Measurements from ENCODE around the gene PPARG. TPM values are rescaled to one million over a fixed set of nuclear protein-coding genes. Genes with fewer than 3 reads are reported as not detected.

PPARG gene
- total RNA-seq, 1 donor from 2014 or later, result 28.5 TPM

- Histone ChIP-seq H3K36me3 (no peaks in the 10 kb centered on the region), H3K27me3 (no peaks in the 10 kb centered on the region), H3K27ac (no peak overlapping the region), H3K4me3 (no peak overlapping the region), H3K9me3 (no peaks in the 10 kb centered on the region), H3K4me1 (peaks cover 7% of the 10 kb centered on the region)
- TF ChIP-seq POLR2AphosphoS5 (IDR thresholded peaks at IDR 0.05; ENCODE audit: insufficient read depth in 1 of 2, low read depth in 1 of 2), result no peak
- no peak for TF ChIP-seq CTCF (IDR thresholded peaks at IDR 0.05)
- TF ChIP-seq POLR2A (IDR thresholded peaks at IDR 0.05), result no peak
- DNase-seq (ENCODE audit: extremely low spot score in 2 of 2), result no peak
- intact Hi-C loops (cut with DNase I), result no loop called here
Measured at GRCh38 chr3:12342151-12342550, 53.3 kb downstream of the PPARG start.

- intact Hi-C loops (cut with DNase I), result no loop called here
- TF ChIP-seq POLR2A (IDR thresholded peaks at IDR 0.05) (no peak), CTCF (IDR thresholded peaks at IDR 0.05) (no peak), POLR2AphosphoS5 (IDR thresholded peaks at IDR 0.05; ENCODE audit: insufficient read depth in 1 of 2, low read depth in 1 of 2) (no peak)
- Histone ChIP-seq H3K36me3 (no peaks in the 10 kb centered on the region), H3K9me3 (no peaks in the 10 kb centered on the region), H3K4me3 (no peak overlapping the region), H3K27ac (no peak overlapping the region), H3K27me3 (no peaks in the 10 kb centered on the region), H3K4me1 (peaks cover 7% of the 10 kb centered on the region)
- DNase-seq (ENCODE audit: extremely low spot score in 2 of 2), result no peak
Measured at GRCh38 chr3:12343047-12343501, 54.2 kb downstream of the PPARG start.

GRCh38 chr3:12345141-12345561, 56.3 kb downstream of the PPARG start:
- H3K9me3 ChIP-seq, result no peaks in the 10 kb centered on the region
- peaks cover 13% of the 10 kb centered on the region for H3K4me1 ChIP-seq
- no peak overlapping the region for H3K27ac ChIP-seq
- TF ChIP-seq POLR2AphosphoS5 (IDR thresholded peaks at IDR 0.05; ENCODE audit: insufficient read depth in 1 of 2, low read depth in 1 of 2) (no peak), CTCF (IDR thresholded peaks at IDR 0.05) (no peak), POLR2A (IDR thresholded peaks at IDR 0.05) (no peak)
- no peaks in the 10 kb centered on the region for H3K36me3 ChIP-seq
- no peak for DNase-seq (ENCODE audit: extremely low spot score in 2 of 2)
- intact Hi-C loops (cut with DNase I), result no loop called here
- H3K4me3 ChIP-seq, result no peak overlapping the region
- no peaks in the 10 kb centered on the region for H3K27me3 ChIP-seq

GRCh38 chr3:12345584-12346494, 57.0 kb downstream of the PPARG start:
- TF ChIP-seq POLR2A (IDR thresholded peaks at IDR 0.05), result no peak
- TF ChIP-seq POLR2AphosphoS5 (IDR thresholded peaks at IDR 0.05; ENCODE audit: insufficient read depth in 1 of 2, low read depth in 1 of 2), result no peak
- no peak for TF ChIP-seq CTCF (IDR thresholded peaks at IDR 0.05)
- H3K4me3 ChIP-seq, result no peak overlapping the region
- intact Hi-C loops (cut with DNase I), result no loop called here
- H3K36me3 ChIP-seq, result no peaks in the 10 kb centered on the region
- no peak overlapping the region for H3K27ac ChIP-seq
- H3K27me3 ChIP-seq, result no peaks in the 10 kb centered on the region
- no peaks in the 10 kb centered on the region for H3K9me3 ChIP-seq
- DNase-seq (ENCODE audit: extremely low spot score in 2 of 2), result no peak
- H3K4me1 ChIP-seq, result peaks cover 19% of the 10 kb centered on the region

GRCh38 chr3:12347301-12347700, 58.4 kb downstream of the PPARG start:
- no peak overlapping the region for H3K4me3 ChIP-seq
- no peak for DNase-seq (ENCODE audit: extremely low spot score in 2 of 2)
- no peaks in the 10 kb centered on the region for H3K27me3 ChIP-seq
- no peaks in the 10 kb centered on the region for H3K9me3 ChIP-seq
- intact Hi-C loops (cut with DNase I), result no loop called here
- H3K36me3 ChIP-seq, result no peaks in the 10 kb centered on the region
- H3K4me1 ChIP-seq, result peaks cover 20% of the 10 kb centered on the region
- TF ChIP-seq POLR2AphosphoS5 (IDR thresholded peaks at IDR 0.05; ENCODE audit: insufficient read depth in 1 of 2, low read depth in 1 of 2) (no peak), CTCF (IDR thresholded peaks at IDR 0.05) (no peak), POLR2A (IDR thresholded peaks at IDR 0.05) (no peak)
- H3K27ac ChIP-seq, result no peak overlapping the region

All from vagina (tissue), 2 donors.